DOHH2 (cell line): ENCODE measurements around the gene GDF10.

Experiments
- H3F3A ChIP-seq: fragments of 200-600 bp; sonication (generic), shearing (Covaris generic); 2 replicates; pipeline ENCODE4 v1.6.0; 2016; ENCODE audit warnings: antibody characterized with exemption, mild to moderate bottlenecking; ENCODE audit not compliant: control insufficient read depth, insufficient read depth
- H3K27ac ChIP-seq: fragments of 200-600 bp; sonication (generic); 2 replicates; pipeline ENCODE4 v1.5.1; 2014; ENCODE audit warnings: low read depth, mild to moderate bottlenecking, low read length, moderate library complexity
- H3K27me3 ChIP-seq: fragments of 200-600 bp; sonication (generic); 2 replicates; pipeline ENCODE4 v1.6.1; 2014; ENCODE audit warnings: mild to moderate bottlenecking, low read length, mixed read lengths; ENCODE audit not compliant: control insufficient read depth
- H3K36me3 ChIP-seq: fragments of 200-600 bp; sonication (generic); 2 replicates; pipeline ENCODE4 v1.6.1; 2014; ENCODE audit warnings: mild to moderate bottlenecking, low read length, moderate library complexity, mixed read lengths; ENCODE audit not compliant: control insufficient read depth
- H3K4me1 ChIP-seq: fragments of 200-600 bp; sonication (generic); 2 replicates; pipeline ENCODE4 v1.6.1; 2014; ENCODE audit warnings: mild to moderate bottlenecking, low read length, mixed read lengths; ENCODE audit not compliant: control insufficient read depth
- H3K4me2 ChIP-seq: fragments of 200-600 bp; sonication (generic); 2 replicates; pipeline ENCODE4 v1.6.0; 2014; ENCODE audit warnings: mild to moderate bottlenecking, low read length, moderate library complexity
- H3K4me3 ChIP-seq: fragments of 200-600 bp; sonication (generic); 2 replicates; pipeline ENCODE4 v1.5.1; 2014; ENCODE audit warnings: mild to moderate bottlenecking, low read length, mixed read lengths
- H3K79me2 ChIP-seq: fragments of 200-600 bp; sonication (generic); 2 replicates; pipeline ENCODE4 v1.6.1; 2014; ENCODE audit warnings: mild to moderate bottlenecking, low read length, mixed read lengths; ENCODE audit not compliant: control insufficient read depth
- H3K9me2 ChIP-seq: fragments of 200-600 bp; sonication (generic); replicated peaks from 2 replicates; pipeline ENCODE4 v1.6.1; 2014; ENCODE audit warnings: mild to moderate bottlenecking, low read length, mixed read lengths; ENCODE audit not compliant: control insufficient read depth
- H3K9me3 ChIP-seq: fragments of 200-600 bp; sonication (generic); 2 replicates; pipeline ENCODE4 v1.6.1; 2014; ENCODE audit warnings: antibody characterized with exemption, low read length, mixed read lengths; ENCODE audit not compliant: control insufficient read depth, insufficient read depth
- H4K20me1 ChIP-seq: fragments of 200-600 bp; sonication (generic); 2 replicates; pipeline ENCODE4 v1.6.0; 2014; ENCODE audit warnings: low read depth, mild to moderate bottlenecking, antibody characterized with exemption, low read length, moderate library complexity; ENCODE audit not compliant: control insufficient read depth, insufficient read depth
- EZH2phosphoT487 ChIP-seq: fragments of 200-600 bp; sonication (generic); IDR thresholded peaks from 2 replicates; pipeline ENCODE4 v1.6.1; 2017; ENCODE audit warnings: borderline replicate concordance, mild to moderate bottlenecking, antibody characterized with exemption, low read length, moderate library complexity, mixed read lengths
- TF ChIP-seq, protein P1 (sequence below): fragments of 200-600 bp; sonication (generic); IDR thresholded peaks from one replicate; pipeline ENCODE4 v1.5.1; 2014; ENCODE audit warnings: antibody characterized with exemption, mild to moderate bottlenecking, low read depth, low read length; ENCODE audit not compliant: poor library complexity, severe bottlenecking

Gene GDF10

DNA sequence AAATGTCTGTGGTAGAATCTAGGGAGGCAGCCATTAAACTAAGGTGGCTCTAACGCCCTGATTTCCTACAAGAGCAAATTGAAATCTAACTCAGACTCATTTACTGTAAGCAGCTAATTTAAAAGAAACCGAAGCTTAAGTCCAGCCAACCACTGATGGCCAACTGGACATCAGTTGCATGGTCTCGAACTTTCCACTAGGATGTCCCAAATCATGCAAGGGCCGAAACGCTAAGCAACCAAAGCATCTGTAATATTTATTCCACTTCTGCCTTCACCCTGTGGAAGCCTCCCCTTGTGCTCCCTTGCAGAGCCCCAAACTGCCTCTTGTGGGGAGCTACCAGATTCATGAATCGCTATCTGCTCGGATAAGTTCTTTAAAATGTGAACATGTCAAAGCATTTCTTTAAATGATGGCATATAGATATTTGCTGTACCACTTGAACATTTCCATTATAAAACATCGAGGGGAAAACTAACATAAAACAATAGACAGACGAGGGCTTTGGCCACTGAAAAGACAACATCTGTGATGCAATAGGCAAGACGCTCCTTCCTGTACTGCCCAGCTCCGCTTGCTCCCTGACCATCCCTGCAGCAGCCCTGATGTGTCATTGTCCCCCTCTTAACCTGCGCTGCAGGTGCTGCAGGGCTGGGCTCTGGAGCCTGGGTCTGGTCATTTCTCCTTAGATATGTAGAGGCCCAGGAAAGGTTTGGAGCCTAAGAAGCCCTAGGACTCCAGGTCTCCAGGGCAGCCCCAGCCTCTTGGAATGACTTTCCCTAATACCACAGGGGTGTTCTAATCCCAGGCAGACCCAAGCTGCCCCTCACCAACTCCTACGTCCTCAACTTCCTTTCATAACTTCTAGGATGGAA lies 45.2 kb downstream of the GDF10 start:
- H3K27me3 ChIP-seq = no peaks in the 10 kb centered on the region
- no peak overlapping the region for H3K4me3 ChIP-seq
- no peaks in the 10 kb centered on the region for H3K9me2 ChIP-seq
- TF ChIP-seq, protein P1, sequence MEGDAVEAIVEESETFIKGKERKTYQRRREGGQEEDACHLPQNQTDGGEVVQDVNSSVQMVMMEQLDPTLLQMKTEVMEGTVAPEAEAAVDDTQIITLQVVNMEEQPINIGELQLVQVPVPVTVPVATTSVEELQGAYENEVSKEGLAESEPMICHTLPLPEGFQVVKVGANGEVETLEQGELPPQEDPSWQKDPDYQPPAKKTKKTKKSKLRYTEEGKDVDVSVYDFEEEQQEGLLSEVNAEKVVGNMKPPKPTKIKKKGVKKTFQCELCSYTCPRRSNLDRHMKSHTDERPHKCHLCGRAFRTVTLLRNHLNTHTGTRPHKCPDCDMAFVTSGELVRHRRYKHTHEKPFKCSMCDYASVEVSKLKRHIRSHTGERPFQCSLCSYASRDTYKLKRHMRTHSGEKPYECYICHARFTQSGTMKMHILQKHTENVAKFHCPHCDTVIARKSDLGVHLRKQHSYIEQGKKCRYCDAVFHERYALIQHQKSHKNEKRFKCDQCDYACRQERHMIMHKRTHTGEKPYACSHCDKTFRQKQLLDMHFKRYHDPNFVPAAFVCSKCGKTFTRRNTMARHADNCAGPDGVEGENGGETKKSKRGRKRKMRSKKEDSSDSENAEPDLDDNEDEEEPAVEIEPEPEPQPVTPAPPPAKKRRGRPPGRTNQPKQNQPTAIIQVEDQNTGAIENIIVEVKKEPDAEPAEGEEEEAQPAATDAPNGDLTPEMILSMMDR = no peak
- no peak for TF ChIP-seq EZH2phosphoT487
- no peaks in the 10 kb centered on the region for H3F3A ChIP-seq
- H3K4me1 ChIP-seq = no peaks in the 10 kb centered on the region
- no peak overlapping the region for H3K27ac ChIP-seq
- no peaks in the 10 kb centered on the region for H4K20me1 ChIP-seq
- no peaks in the 10 kb centered on the region for H3K36me3 ChIP-seq
- H3K79me2 ChIP-seq = no peaks in the 10 kb centered on the region
- no peaks in the 10 kb centered on the region for H3K9me3 ChIP-seq
- H3K4me2 ChIP-seq = no peak overlapping the region

DNA sequence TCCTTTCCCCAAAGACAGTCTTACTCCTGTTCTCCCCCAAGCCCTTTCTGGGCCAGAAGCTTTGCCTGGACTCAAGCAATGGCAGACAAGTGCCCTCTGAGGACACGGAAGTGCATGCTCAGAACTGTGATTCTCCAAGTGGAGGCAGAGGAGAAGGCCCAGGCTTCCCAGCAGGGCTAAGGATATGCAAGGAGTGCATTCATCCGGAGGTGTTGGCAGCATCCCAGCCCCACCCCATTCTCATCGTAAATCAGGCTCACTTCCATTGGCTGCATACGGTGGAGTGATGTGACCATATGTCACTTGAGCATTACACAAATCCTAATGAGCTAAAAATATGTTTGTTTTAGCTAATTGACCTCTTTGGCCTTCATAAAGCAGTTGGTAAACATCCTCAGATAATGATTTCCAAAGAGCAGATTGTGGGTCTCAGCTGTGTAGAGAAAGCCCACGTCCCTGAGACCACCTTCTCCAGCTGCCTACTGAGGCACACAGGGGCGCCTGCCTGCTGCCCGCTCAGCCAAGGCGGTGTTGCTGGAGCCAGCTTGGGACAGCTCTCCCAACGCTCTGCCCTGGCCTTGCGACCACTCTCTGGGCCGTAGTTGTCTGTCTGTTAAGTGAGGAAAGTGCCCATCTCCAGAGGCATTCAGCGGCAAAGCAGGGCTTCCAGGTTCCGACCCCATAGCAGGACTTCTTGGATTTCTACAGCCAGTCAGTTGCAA lies 46.7 kb downstream of the GDF10 start:
- Histone ChIP-seq H3K79me2 (no peaks in the 10 kb centered on the region), H3K9me2 (no peaks in the 10 kb centered on the region), H3K4me1 (no peaks in the 10 kb centered on the region), H4K20me1 (no peaks in the 10 kb centered on the region), H3F3A (no peaks in the 10 kb centered on the region), H3K27ac (no peak overlapping the region), H3K4me2 (no peak overlapping the region), H3K27me3 (no peaks in the 10 kb centered on the region), H3K4me3 (no peak overlapping the region), H3K36me3 (no peaks in the 10 kb centered on the region), H3K9me3 (no peaks in the 10 kb centered on the region)
- TF ChIP-seq, protein P1 = no peak
- TF ChIP-seq EZH2phosphoT487 = no peak

GRCh38 chr10:47347303-47347675 lies 47.3 kb downstream of the GDF10 start:
- Histone ChIP-seq H3K4me2 (no peak overlapping the region), H4K20me1 (no peaks in the 10 kb centered on the region), H3K79me2 (no peaks in the 10 kb centered on the region), H3K4me3 (no peak overlapping the region), H3K36me3 (no peaks in the 10 kb centered on the region), H3K4me1 (no peaks in the 10 kb centered on the region), H3K27ac (no peak overlapping the region), H3K9me3 (no peaks in the 10 kb centered on the region), H3K27me3 (no peaks in the 10 kb centered on the region), H3K9me2 (no peaks in the 10 kb centered on the region), H3F3A (no peaks in the 10 kb centered on the region)
- TF ChIP-seq, protein P1 = no peak
- no peak for TF ChIP-seq EZH2phosphoT487
